Neural progenitor cell (in vitro differentiated cells): Measurements from ENCODE around the gene ADGRD1.

Experiments
- CTCF ChIP-seq: fragments of 200-600 bp; sonication (generic); IDR thresholded peaks from 2 replicates; pipeline ENCODE4 v1.5.1; 2017; ENCODE audit warnings: antibody characterized with exemption, mild to moderate bottlenecking
- EZH2 ChIP-seq: fragments of 200-600 bp; sonication (generic); IDR thresholded peaks from 2 replicates; pipeline ENCODE4 v1.6.1; 2017; ENCODE audit warnings: antibody characterized with exemption, mild to moderate bottlenecking, moderate library complexity
- EZH2phosphoT487 ChIP-seq: fragments of 200-600 bp; sonication (generic); IDR thresholded peaks from 2 replicates; pipeline ENCODE4 v1.6.1; 2017; ENCODE audit warnings: antibody characterized with exemption

GRCh38 chr12:131147293-131147692 is 193.6 kb downstream of the ADGRD1 start:
- TF ChIP-seq CTCF, result no peak
- TF ChIP-seq EZH2phosphoT487, result no peak
- no peak for TF ChIP-seq EZH2
